HG02884 (cell line): ENCODE results near the gene PRIM1.
"Not testable (repeated sequence)": the region's sequence is repeated elsewhere in the genome, so short reads cannot be mapped to it uniquely, and the experiment has no call there.

ENCODE experiments used
- ATAC-seq: cut with Tn5 transposase; IDR thresholded peaks from one replicate; pipeline ENCODE4 v1.9.1; 2021; ENCODE audit warnings: mild to moderate bottlenecking, moderate library complexity; ENCODE audit not compliant: unreplicated experiment

The PRIM1 gene

GRCh38 chr12:56761812-56762211, 9.7 kb upstream of the PRIM1 start:
- ATAC-seq: no peak

- no peak for ATAC-seq
These were observed 8.3 kb upstream of the PRIM1 start for GRCh38 chr12:56760460-56760859.

GRCh38 chr12:56759263-56759908, 7.3 kb upstream of the PRIM1 start:
- no peak for ATAC-seq

- ATAC-seq: no peak
These were observed 6.7 kb upstream of the PRIM1 start for GRCh38 chr12:56758728-56759262.

GRCh38 chr12:56757971-56758370, 5.8 kb upstream of the PRIM1 start:
- not testable (repeated sequence) for ATAC-seq

- ATAC-seq: no peak
These were observed 1.4 kb upstream of the PRIM1 start for GRCh38 chr12:56753566-56753965.

GRCh38 chr12:56750596-56750995, 1.5 kb downstream of the PRIM1 start:
- not testable (repeated sequence) for ATAC-seq

- ATAC-seq: no peak
These were observed 2.3 kb downstream of the PRIM1 start for GRCh38 chr12:56749853-56750252.

GRCh38 chr12:56749359-56749758, 2.8 kb downstream of the PRIM1 start:
- ATAC-seq: no peak

- no peak for ATAC-seq
These were observed 23.8 kb downstream of the PRIM1 start for GRCh38 chr12:56728139-56728861.

GRCh38 chr12:56726196-56726675, 25.9 kb downstream of the PRIM1 start:
- not testable (repeated sequence) for ATAC-seq

- ATAC-seq: no peak
These were observed 26.4 kb downstream of the PRIM1 start for GRCh38 chr12:56725723-56726102.

- peak; percentile 93 for ATAC-seq
These were observed 27.0 kb downstream of the PRIM1 start, which contains the start of gene NACA for GRCh38 chr12:56724972-56725722. Gene NACA, minus strand, starts transcription at chr12:56725299. Its CDS starts 778 bp downstream, at chr12:56724521.

- ATAC-seq: no peak
These were observed 27.5 kb downstream of the PRIM1 start for GRCh38 chr12:56724701-56724971.

- ATAC-seq: no peak
These were observed 28.0 kb downstream of the PRIM1 start for GRCh38 chr12:56723889-56724700.

- no peak for ATAC-seq
These were observed 28.8 kb downstream of the PRIM1 start for GRCh38 chr12:56723352-56723751.

- no peak for ATAC-seq
These were observed 29.3 kb downstream of the PRIM1 start for GRCh38 chr12:56722832-56723231.

GRCh38 chr12:56721721-56722120, 30.4 kb downstream of the PRIM1 start:
- ATAC-seq: no peak

GRCh38 chr12:56721216-56721615, 30.9 kb downstream of the PRIM1 start:
- ATAC-seq: no peak

- no peak for ATAC-seq
These were observed 31.4 kb downstream of the PRIM1 start for GRCh38 chr12:56720731-56721151.

- ATAC-seq: no peak
These were observed 33.1 kb downstream of the PRIM1 start for GRCh38 chr12:56719056-56719455.
